ENCODE measurements around the gene FANCM.

The FANCM gene

GRCh38 chr14:45194964-45195363 is 59.2 kb downstream of the FANCM start:
- no peaks in the 10 kb centered on the region for H3K9me3 ChIP-seq (ENCODE audit: control insufficient read depth, insufficient read depth, low read length)
- H3K27me3 ChIP-seq (ENCODE audit: control insufficient read depth, low read length), result no peaks in the 10 kb centered on the region
- no peak overlapping the region for H3K27ac ChIP-seq (ENCODE audit: low read depth, low read length)
- no peak for TF ChIP-seq EZH2phosphoT487 (IDR thresholded peaks at IDR 0.05; ENCODE audit: borderline replicate concordance, low read length)
- TF ChIP-seq CTCF (IDR thresholded peaks at IDR 0.05; ENCODE audit: low read depth, low read length, poor library complexity, severe bottlenecking), result no peak
- H3F3A ChIP-seq (ENCODE audit: control insufficient read depth, insufficient read depth), result peaks cover 3% of the 10 kb centered on the region; the same call in 1 of the 2 replicates
- no peak overlapping the region for H3K4me3 ChIP-seq (ENCODE audit: low read length)
- H3K9me2 ChIP-seq (replicated peaks; ENCODE audit: control insufficient read depth, low read length), result no peaks in the 10 kb centered on the region
- H3K4me2 ChIP-seq (ENCODE audit: low read length), result no peak overlapping the region
- H3K4me1 ChIP-seq (ENCODE audit: control insufficient read depth, low read length), result 0 out of 2 replicates have a peak, but pooled peaks cover 3% of the 10 kb centered on the region
- H4K20me1 ChIP-seq (ENCODE audit: control insufficient read depth, insufficient read depth, low read depth, low read length), result no peaks in the 10 kb centered on the region
- peaks cover 2% of the 10 kb centered on the region; the same call in 1 of the 2 replicates for H3K79me2 ChIP-seq (ENCODE audit: control insufficient read depth, low read length)
- H3K36me3 ChIP-seq (ENCODE audit: control insufficient read depth, low read length), result peaks cover 21% of the 10 kb centered on the region

- Histone ChIP-seq H3K4me3 (ENCODE audit: low read length) (no peak overlapping the region), H3F3A (ENCODE audit: control insufficient read depth, insufficient read depth) (peaks cover 7% of the 10 kb centered on the region; the same call in 1 of the 2 replicates), H3K36me3 (ENCODE audit: control insufficient read depth, low read length) (peaks cover 42% of the 10 kb centered on the region), H4K20me1 (ENCODE audit: control insufficient read depth, insufficient read depth, low read depth, low read length) (no peaks in the 10 kb centered on the region), H3K27ac (ENCODE audit: low read depth, low read length) (no peak overlapping the region), H3K4me1 (ENCODE audit: control insufficient read depth, low read length) (0 out of 2 replicates have a peak, but pooled peaks cover 3% of the 10 kb centered on the region), H3K4me2 (ENCODE audit: low read length) (no peak overlapping the region), H3K9me2 (replicated peaks; ENCODE audit: control insufficient read depth, low read length) (no peaks in the 10 kb centered on the region), H3K9me3 (ENCODE audit: control insufficient read depth, insufficient read depth, low read length) (no peaks in the 10 kb centered on the region), H3K79me2 (ENCODE audit: control insufficient read depth, low read length) (no peaks in the 10 kb centered on the region), H3K27me3 (ENCODE audit: control insufficient read depth, low read length) (no peaks in the 10 kb centered on the region)
- TF ChIP-seq CTCF (IDR thresholded peaks at IDR 0.05; ENCODE audit: low read depth, low read length, poor library complexity, severe bottlenecking), result no peak
- no peak for TF ChIP-seq EZH2phosphoT487 (IDR thresholded peaks at IDR 0.05; ENCODE audit: borderline replicate concordance, low read length)
Measured at GRCh38 chr14:45198551-45198950, 62.8 kb downstream of the FANCM start.

- Histone ChIP-seq H3K27me3 (ENCODE audit: control insufficient read depth, low read length) (no peaks in the 10 kb centered on the region), H3K27ac (ENCODE audit: low read depth, low read length) (no peak overlapping the region), H3K9me2 (replicated peaks; ENCODE audit: control insufficient read depth, low read length) (no peaks in the 10 kb centered on the region), H3K4me3 (ENCODE audit: low read length) (no peak overlapping the region), H3F3A (ENCODE audit: control insufficient read depth, insufficient read depth) (peaks cover 10% of the 10 kb centered on the region), H3K4me2 (ENCODE audit: low read length) (no peak overlapping the region), H3K79me2 (ENCODE audit: control insufficient read depth, low read length) (no peaks in the 10 kb centered on the region), H4K20me1 (ENCODE audit: control insufficient read depth, insufficient read depth, low read depth, low read length) (no peaks in the 10 kb centered on the region), H3K4me1 (ENCODE audit: control insufficient read depth, low read length) (0 out of 2 replicates have a peak, but pooled peaks cover 3% of the 10 kb centered on the region), H3K9me3 (ENCODE audit: control insufficient read depth, insufficient read depth, low read length) (no peaks in the 10 kb centered on the region), H3K36me3 (ENCODE audit: control insufficient read depth, low read length) (peaks cover 47% of the 10 kb centered on the region)
- TF ChIP-seq EZH2phosphoT487 (IDR thresholded peaks at IDR 0.05; ENCODE audit: borderline replicate concordance, low read length) (no peak), CTCF (IDR thresholded peaks at IDR 0.05; ENCODE audit: low read depth, low read length, poor library complexity, severe bottlenecking) (no peak)
Measured at GRCh38 chr14:45199230-45199629, 63.5 kb downstream of the FANCM start.

All from DOHH2 (cell line).